ENCODE measurements around the gene RBBP4.

- no peak for TF ChIP-seq CTCF (IDR thresholded peaks at IDR 0.05; ENCODE audit: insufficient read depth, low read depth, low read length)
- no peak for TF ChIP-seq EZH2 (IDR thresholded peaks at IDR 0.05; ENCODE audit: insufficient read depth, low read length)
These were observed 66.5 kb downstream of the RBBP4 start for GRCh38 chr1:32717503-32717902.
